ENCODE results near the gene IHH. TPM values are rescaled to one million over a fixed set of nuclear protein-coding genes. Genes with fewer than 3 reads are reported as not detected.

Gene IHH
- total RNA-seq, 1 experiment from 2014 or later: 0.15 TPM

DNA sequence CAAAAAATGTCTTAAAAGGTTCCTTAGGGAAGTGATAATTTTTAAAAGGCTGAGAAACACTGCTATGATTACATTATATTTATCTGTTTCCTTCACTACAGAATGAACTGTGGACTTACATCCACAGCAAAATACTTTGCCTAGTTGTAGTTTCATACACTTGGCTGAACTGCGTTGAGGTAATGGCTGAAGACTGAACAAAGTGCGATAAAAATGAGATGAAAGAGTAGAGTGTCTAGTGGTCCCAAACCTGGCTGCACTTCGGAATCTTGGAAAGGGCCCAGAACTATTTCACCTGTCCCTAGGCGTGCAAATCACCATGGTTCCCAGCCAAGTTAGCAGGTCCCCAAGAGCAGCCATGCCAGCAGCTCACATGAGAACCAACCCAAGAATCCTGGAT, 18.2 kb upstream of the IHH start:
- Histone ChIP-seq H3K27ac (ENCODE audit: low read depth, low read length, poor library complexity, severe bottlenecking) (no peak overlapping the region), H3K36me3 (ENCODE audit: insufficient read depth, low read length, poor library complexity, severe bottlenecking) (no peaks in the 10 kb centered on the region), H3K4me1 (ENCODE audit: insufficient read depth, low read length, poor library complexity, severe bottlenecking) (no peaks in the 10 kb centered on the region), H3K27me3 (replicated peaks; ENCODE audit: insufficient read depth, low read depth, low read length, poor library complexity) (no peaks in the 10 kb centered on the region), H3K9me3 (ENCODE audit: low read depth, low read length, poor library complexity, severe bottlenecking) (no peaks in the 10 kb centered on the region), H3K4me3 (ENCODE audit: low read depth, low read length, poor library complexity, severe bottlenecking) (no peak overlapping the region)
- BruUV-seq (replicated peaks): no TSS peak
- CTCF ChIA-PET: no interaction called here
- TF ChIP-seq, protein P1, sequence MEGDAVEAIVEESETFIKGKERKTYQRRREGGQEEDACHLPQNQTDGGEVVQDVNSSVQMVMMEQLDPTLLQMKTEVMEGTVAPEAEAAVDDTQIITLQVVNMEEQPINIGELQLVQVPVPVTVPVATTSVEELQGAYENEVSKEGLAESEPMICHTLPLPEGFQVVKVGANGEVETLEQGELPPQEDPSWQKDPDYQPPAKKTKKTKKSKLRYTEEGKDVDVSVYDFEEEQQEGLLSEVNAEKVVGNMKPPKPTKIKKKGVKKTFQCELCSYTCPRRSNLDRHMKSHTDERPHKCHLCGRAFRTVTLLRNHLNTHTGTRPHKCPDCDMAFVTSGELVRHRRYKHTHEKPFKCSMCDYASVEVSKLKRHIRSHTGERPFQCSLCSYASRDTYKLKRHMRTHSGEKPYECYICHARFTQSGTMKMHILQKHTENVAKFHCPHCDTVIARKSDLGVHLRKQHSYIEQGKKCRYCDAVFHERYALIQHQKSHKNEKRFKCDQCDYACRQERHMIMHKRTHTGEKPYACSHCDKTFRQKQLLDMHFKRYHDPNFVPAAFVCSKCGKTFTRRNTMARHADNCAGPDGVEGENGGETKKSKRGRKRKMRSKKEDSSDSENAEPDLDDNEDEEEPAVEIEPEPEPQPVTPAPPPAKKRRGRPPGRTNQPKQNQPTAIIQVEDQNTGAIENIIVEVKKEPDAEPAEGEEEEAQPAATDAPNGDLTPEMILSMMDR (conservative IDR thresholded peaks at IDR 0.05; ENCODE audit: low read depth, low read length): no peak
- TF ChIP-seq EZH2 (IDR thresholded peaks at IDR 0.05; ENCODE audit: borderline replicate concordance, low read depth, low read length, poor library complexity, severe bottlenecking): no peak
- POLR2A ChIA-PET (ENCODE audit: low non-redundant PET): no interaction called here
- intact Hi-C loops (cut with micrococcal nuclease; ENCODE audit: unreplicated experiment): no loop called here
- no peak for DNase-seq (ENCODE audit: low spot score)

DNA sequence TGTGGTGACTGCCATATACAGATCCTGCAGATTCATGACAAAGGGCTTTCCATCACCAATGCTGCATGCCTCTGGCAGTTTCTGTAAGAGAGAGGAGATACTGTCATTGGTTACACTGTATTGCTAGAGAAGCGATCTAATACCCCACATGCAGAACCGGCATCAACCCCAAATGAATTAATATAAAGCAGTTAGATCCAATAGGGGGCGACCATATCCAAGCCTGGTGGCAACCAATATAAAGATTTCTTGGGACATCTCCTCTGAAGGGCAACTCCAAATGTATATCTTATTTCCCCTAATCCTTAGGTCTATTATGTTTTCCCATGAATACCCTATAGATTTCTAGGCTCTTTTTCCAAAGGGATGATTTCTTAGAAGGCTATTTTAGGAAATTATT, 17.4 kb upstream of the IHH start:
- Histone ChIP-seq H3K9me3 (ENCODE audit: low read depth, low read length, poor library complexity, severe bottlenecking) (no peaks in the 10 kb centered on the region), H3K36me3 (ENCODE audit: insufficient read depth, low read length, poor library complexity, severe bottlenecking) (no peaks in the 10 kb centered on the region), H3K27me3 (replicated peaks; ENCODE audit: insufficient read depth, low read depth, low read length, poor library complexity) (no peaks in the 10 kb centered on the region), H3K27ac (ENCODE audit: low read depth, low read length, poor library complexity, severe bottlenecking) (no peak overlapping the region), H3K4me1 (ENCODE audit: insufficient read depth, low read length, poor library complexity, severe bottlenecking) (no peaks in the 10 kb centered on the region), H3K4me3 (ENCODE audit: low read depth, low read length, poor library complexity, severe bottlenecking) (no peak overlapping the region)
- intact Hi-C loops (cut with micrococcal nuclease; ENCODE audit: unreplicated experiment): no loop called here
- ChIA-PET CTCF (no interaction called here), POLR2A (ENCODE audit: low non-redundant PET) (no interaction called here)
- TF ChIP-seq EZH2 (IDR thresholded peaks at IDR 0.05; ENCODE audit: borderline replicate concordance, low read depth, low read length, poor library complexity, severe bottlenecking): no peak
- TF ChIP-seq, protein P1 (conservative IDR thresholded peaks at IDR 0.05; ENCODE audit: low read depth, low read length): peak; percentile 33; the same call in 1 of the 2 replicates
- no TSS peak for BruUV-seq (replicated peaks)
- no peak for DNase-seq (ENCODE audit: low spot score)

DNA sequence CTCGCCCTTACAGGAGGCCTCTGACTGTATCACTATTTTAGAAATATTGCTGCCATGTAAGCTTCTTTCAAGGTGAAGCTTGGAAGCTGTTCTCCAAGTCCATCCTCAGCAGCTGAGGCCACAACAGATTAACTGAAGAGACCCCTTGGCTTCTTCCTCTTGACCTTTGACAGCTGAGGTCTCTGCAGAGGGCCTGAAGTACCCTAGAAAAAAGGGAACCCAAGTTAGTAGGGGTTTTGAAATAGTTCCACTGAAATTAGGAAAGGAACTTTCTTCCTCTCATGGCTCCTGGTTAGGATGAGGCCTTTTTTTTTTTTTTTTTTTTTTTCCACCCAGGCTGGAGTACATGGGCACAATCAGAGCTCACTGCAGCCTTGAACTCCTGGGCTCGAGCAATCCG, 15.5 kb upstream of the IHH start:
- Histone ChIP-seq H3K4me1 (ENCODE audit: insufficient read depth, low read length, poor library complexity, severe bottlenecking) (no peaks in the 10 kb centered on the region), H3K9me3 (ENCODE audit: low read depth, low read length, poor library complexity, severe bottlenecking) (no peaks in the 10 kb centered on the region), H3K4me3 (ENCODE audit: low read depth, low read length, poor library complexity, severe bottlenecking) (no peak overlapping the region), H3K27me3 (replicated peaks; ENCODE audit: insufficient read depth, low read depth, low read length, poor library complexity) (no peaks in the 10 kb centered on the region), H3K36me3 (ENCODE audit: insufficient read depth, low read length, poor library complexity, severe bottlenecking) (no peaks in the 10 kb centered on the region), H3K27ac (ENCODE audit: low read depth, low read length, poor library complexity, severe bottlenecking) (no peak overlapping the region)
- intact Hi-C loops (cut with micrococcal nuclease; ENCODE audit: unreplicated experiment): no loop called here
- POLR2A ChIA-PET (ENCODE audit: low non-redundant PET): no interaction called here
- CTCF ChIA-PET: interaction anchor here (0.7 kb wide), 1 partner anchor 9 kb away, joined by 6 read pairs; no protein-coding TSS in a partner anchor
- no TSS peak for BruUV-seq (replicated peaks)
- TF ChIP-seq EZH2 (IDR thresholded peaks at IDR 0.05; ENCODE audit: borderline replicate concordance, low read depth, low read length, poor library complexity, severe bottlenecking): no peak
- TF ChIP-seq, protein P1 (conservative IDR thresholded peaks at IDR 0.05; ENCODE audit: low read depth, low read length): no peak
- DNase-seq (ENCODE audit: low spot score): no peak

Measured in A673 (cell line).